ENCODE data around the gene GPR55. TPM values are rescaled to one million over a fixed set of nuclear protein-coding genes. Genes with fewer than 3 reads are reported as not detected.

The GPR55 gene
- polyA plus RNA-seq, 4 donors, result 0.22 to 1.6 (median 0.56) TPM

DNA sequence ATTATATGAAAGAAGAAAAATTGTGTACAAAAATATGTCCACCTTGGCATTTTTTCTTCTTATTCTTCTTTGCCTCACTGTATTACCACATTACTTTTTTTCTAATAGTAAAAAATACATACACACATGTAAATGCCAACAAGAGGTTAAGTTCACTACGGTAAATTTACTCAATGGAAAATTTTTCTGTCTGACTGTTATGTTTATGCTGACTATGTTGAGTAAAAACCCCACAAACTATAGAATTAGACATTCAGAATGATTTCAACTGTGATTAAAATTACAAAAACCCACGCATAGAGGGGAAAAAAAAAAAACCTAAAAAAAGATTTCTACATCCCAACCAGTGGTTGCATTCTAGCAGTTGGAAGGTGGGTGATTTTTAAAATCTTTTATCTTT, 5.4 kb downstream of the GPR55 start:
- H3K36me3 ChIP-seq (ENCODE audit: control insufficient read depth in 3 of 3, insufficient read depth in 2 of 3, low read depth in 1 of 3, low read length in 3 of 3), result no peaks in the 10 kb centered on the region
- no peak for FAIRE-seq
- H3K4me1 ChIP-seq (ENCODE audit: control insufficient read depth in 3 of 3, insufficient read depth in 2 of 3, low read depth in 1 of 3, low read length in 2 of 3), result no peaks in the 10 kb centered on the region
- peaks cover 0 to 8% (median 0%) of the 10 kb centered on the region in 3 donors for H3K27me3 ChIP-seq (ENCODE audit: control insufficient read depth in 3 of 3, insufficient read depth in 3 of 3, low read length in 3 of 3)
- no peak overlapping the region for H3K4me3 ChIP-seq (ENCODE audit: low read depth in 1 of 3, low read length in 3 of 3)
- 51 to 63% (median 57%) methylated on average over 2 of the region's 2 CpGs for WGBS, 3 donors
- DNase-seq, result no peak
- H3K27ac ChIP-seq (ENCODE audit: low read depth in 1 of 3, low read length in 2 of 3), result no peak overlapping the region
- H3K9me3 ChIP-seq (ENCODE audit: control insufficient read depth in 2 of 2, insufficient read depth in 1 of 2, low read depth in 1 of 2, low read length in 1 of 2), result no peaks in the 10 kb centered on the region

GRCh38 chr2:230919240-230919639, 5.8 kb downstream of the GPR55 start:
- 61 to 76% (median 63%) methylated on average over 2 of the region's 2 CpGs for WGBS, 3 donors

GRCh38 chr2:230916218-230916617, 8.8 kb downstream of the GPR55 start:
- Histone ChIP-seq H3K4me1 (ENCODE audit: control insufficient read depth in 3 of 3, insufficient read depth in 2 of 3, low read depth in 1 of 3, low read length in 2 of 3) (no peaks in the 10 kb centered on the region), H3K36me3 (ENCODE audit: control insufficient read depth in 3 of 3, insufficient read depth in 2 of 3, low read depth in 1 of 3, low read length in 3 of 3) (no peaks in the 10 kb centered on the region), H3K4me3 (ENCODE audit: low read depth in 1 of 3, low read length in 3 of 3) (no peak overlapping the region), H3K9me3 (ENCODE audit: control insufficient read depth in 2 of 2, insufficient read depth in 1 of 2, low read depth in 1 of 2, low read length in 1 of 2) (no peaks in the 10 kb centered on the region), H3K27me3 (ENCODE audit: control insufficient read depth in 3 of 3, insufficient read depth in 3 of 3, low read length in 3 of 3) (peaks cover 0 to 4% (median 0%) of the 10 kb centered on the region in 3 donors), H3K27ac (ENCODE audit: low read depth in 1 of 3, low read length in 2 of 3) (no peak overlapping the region)
- no peak for FAIRE-seq
- WGBS, 3 donors, result 72 to 80% (median 78%) methylated on average over 7 of the region's 7 CpGs
- no peak for DNase-seq

More at GRCh38 chr2:230919240-230919639, 5.8 kb downstream of the GPR55 start:
- Histone ChIP-seq H3K4me3 (ENCODE audit: low read depth in 1 of 3, low read length in 3 of 3) (no peak overlapping the region), H3K27ac (ENCODE audit: low read depth in 1 of 3, low read length in 2 of 3) (no peak overlapping the region), H3K9me3 (ENCODE audit: control insufficient read depth in 2 of 2, insufficient read depth in 1 of 2, low read depth in 1 of 2, low read length in 1 of 2) (no peaks in the 10 kb centered on the region), H3K27me3 (ENCODE audit: control insufficient read depth in 3 of 3, insufficient read depth in 3 of 3, low read length in 3 of 3) (peaks cover 0 to 5% (median 0%) of the 10 kb centered on the region in 3 donors), H3K36me3 (ENCODE audit: control insufficient read depth in 3 of 3, insufficient read depth in 2 of 3, low read depth in 1 of 3, low read length in 3 of 3) (no peaks in the 10 kb centered on the region), H3K4me1 (ENCODE audit: control insufficient read depth in 3 of 3, insufficient read depth in 2 of 3, low read depth in 1 of 3, low read length in 2 of 3) (no peaks in the 10 kb centered on the region)
- DNase-seq (no peak), FAIRE-seq (no peak)

GRCh38 chr2:230915319-230915718, 9.7 kb downstream of the GPR55 start:
- WGBS, 3 donors, result 51 to 66% (median 53%) methylated on average over 6 of the region's 6 CpGs
- Histone ChIP-seq H3K36me3 (ENCODE audit: control insufficient read depth in 3 of 3, insufficient read depth in 2 of 3, low read depth in 1 of 3, low read length in 3 of 3) (no peaks in the 10 kb centered on the region), H3K4me1 (ENCODE audit: control insufficient read depth in 3 of 3, insufficient read depth in 2 of 3, low read depth in 1 of 3, low read length in 2 of 3) (no peaks in the 10 kb centered on the region), H3K27ac (ENCODE audit: low read depth in 1 of 3, low read length in 2 of 3) (no peak overlapping the region), H3K9me3 (ENCODE audit: control insufficient read depth in 2 of 2, insufficient read depth in 1 of 2, low read depth in 1 of 2, low read length in 1 of 2) (no peaks in the 10 kb centered on the region), H3K27me3 (ENCODE audit: control insufficient read depth in 3 of 3, insufficient read depth in 3 of 3, low read length in 3 of 3) (peaks cover 0 to 4% (median 0%) of the 10 kb centered on the region in 3 donors), H3K4me3 (ENCODE audit: low read depth in 1 of 3, low read length in 3 of 3) (no peak overlapping the region)
- FAIRE-seq (no peak), DNase-seq (no peak)

GRCh38 chr2:230914886-230915285, 10.2 kb downstream of the GPR55 start:
- DNase-seq (no peak), FAIRE-seq (no peak)
- Histone ChIP-seq H3K4me1 (ENCODE audit: control insufficient read depth in 3 of 3, insufficient read depth in 2 of 3, low read depth in 1 of 3, low read length in 2 of 3) (no peaks in the 10 kb centered on the region), H3K36me3 (ENCODE audit: control insufficient read depth in 3 of 3, insufficient read depth in 2 of 3, low read depth in 1 of 3, low read length in 3 of 3) (no peaks in the 10 kb centered on the region), H3K27ac (ENCODE audit: low read depth in 1 of 3, low read length in 2 of 3) (no peak overlapping the region), H3K9me3 (ENCODE audit: control insufficient read depth in 2 of 2, insufficient read depth in 1 of 2, low read depth in 1 of 2, low read length in 1 of 2) (no peaks in the 10 kb centered on the region), H3K27me3 (ENCODE audit: control insufficient read depth in 3 of 3, insufficient read depth in 3 of 3, low read length in 3 of 3) (peaks cover 0 to 4% (median 0%) of the 10 kb centered on the region in 3 donors), H3K4me3 (ENCODE audit: low read depth in 1 of 3, low read length in 3 of 3) (no peak overlapping the region)
- 71 to 90% (median 72%) methylated on average over 3 of the region's 3 CpGs for WGBS, 3 donors

GRCh38 chr2:230913406-230914143, 11.5 kb downstream of the GPR55 start:
- 62 to 83% (median 66%) methylated on average over 5 of the region's 5 CpGs for WGBS, 3 donors
- H3K4me3 ChIP-seq (ENCODE audit: low read depth in 1 of 3, low read length in 3 of 3), result no peak overlapping the region
- H3K4me1 ChIP-seq (ENCODE audit: control insufficient read depth in 3 of 3, insufficient read depth in 2 of 3, low read depth in 1 of 3, low read length in 2 of 3), result no peaks in the 10 kb centered on the region
- H3K9me3 ChIP-seq (ENCODE audit: control insufficient read depth in 2 of 2, insufficient read depth in 1 of 2, low read depth in 1 of 2, low read length in 1 of 2), result no peaks in the 10 kb centered on the region
- H3K36me3 ChIP-seq (ENCODE audit: control insufficient read depth in 3 of 3, insufficient read depth in 2 of 3, low read depth in 1 of 3, low read length in 3 of 3), result no peaks in the 10 kb centered on the region
- peak; percentile 53 to 67 for DNase-seq
- H3K27me3 ChIP-seq (ENCODE audit: control insufficient read depth in 3 of 3, insufficient read depth in 3 of 3, low read length in 3 of 3), result peaks cover 0 to 6% (median 0%) of the 10 kb centered on the region in 3 donors
- H3K27ac ChIP-seq (ENCODE audit: low read depth in 1 of 3, low read length in 2 of 3), result no peak overlapping the region
- no peak for FAIRE-seq

DNA sequence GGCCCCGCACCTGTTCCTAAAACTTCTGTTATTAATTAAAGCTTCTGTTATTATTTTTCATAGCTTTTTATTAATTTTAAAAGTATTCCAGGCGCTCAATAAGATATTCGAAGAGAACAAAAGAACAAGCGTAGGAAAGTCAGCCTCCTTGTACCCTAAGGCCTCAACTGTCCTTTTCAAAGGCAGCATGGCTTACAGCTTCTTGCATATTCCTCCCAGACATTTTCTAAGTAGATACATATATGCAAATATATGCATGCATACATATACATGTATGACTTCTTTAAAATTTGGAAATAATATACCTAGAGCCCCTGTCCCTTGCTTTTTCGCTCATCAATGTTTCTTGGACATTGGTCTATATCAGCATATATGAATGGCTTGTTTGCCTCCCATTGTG, 12.3 kb downstream of the GPR55 start:
- Histone ChIP-seq H3K27ac (ENCODE audit: low read depth in 1 of 3, low read length in 2 of 3) (no peak overlapping the region), H3K9me3 (ENCODE audit: control insufficient read depth in 2 of 2, insufficient read depth in 1 of 2, low read depth in 1 of 2, low read length in 1 of 2) (no peaks in the 10 kb centered on the region), H3K27me3 (ENCODE audit: control insufficient read depth in 3 of 3, insufficient read depth in 3 of 3, low read length in 3 of 3) (peaks cover 0 to 6% (median 0%) of the 10 kb centered on the region in 3 donors), H3K36me3 (ENCODE audit: control insufficient read depth in 3 of 3, insufficient read depth in 2 of 3, low read depth in 1 of 3, low read length in 3 of 3) (no peaks in the 10 kb centered on the region), H3K4me3 (ENCODE audit: low read depth in 1 of 3, low read length in 3 of 3) (no peak overlapping the region), H3K4me1 (ENCODE audit: control insufficient read depth in 3 of 3, insufficient read depth in 2 of 3, low read depth in 1 of 3, low read length in 2 of 3) (no peaks in the 10 kb centered on the region)
- FAIRE-seq (no peak), DNase-seq (no peak)
- 83 to 92% (median 92%) methylated on average over 5 of the region's 5 CpGs for WGBS, 3 donors

GRCh38 chr2:230912046-230912445, 13.0 kb downstream of the GPR55 start:
- Histone ChIP-seq H3K9me3 (ENCODE audit: control insufficient read depth in 2 of 2, insufficient read depth in 1 of 2, low read depth in 1 of 2, low read length in 1 of 2) (no peaks in the 10 kb centered on the region), H3K4me3 (ENCODE audit: low read depth in 1 of 3, low read length in 3 of 3) (no peak overlapping the region), H3K27me3 (ENCODE audit: control insufficient read depth in 3 of 3, insufficient read depth in 3 of 3, low read length in 3 of 3) (peaks cover 0 to 2% (median 0%) of the 10 kb centered on the region in 3 donors), H3K4me1 (ENCODE audit: control insufficient read depth in 3 of 3, insufficient read depth in 2 of 3, low read depth in 1 of 3, low read length in 2 of 3) (no peaks in the 10 kb centered on the region), H3K36me3 (ENCODE audit: control insufficient read depth in 3 of 3, insufficient read depth in 2 of 3, low read depth in 1 of 3, low read length in 3 of 3) (no peaks in the 10 kb centered on the region), H3K27ac (ENCODE audit: low read depth in 1 of 3, low read length in 2 of 3) (no peak overlapping the region)
- FAIRE-seq (no peak), DNase-seq (no peak)
- 73 to 92% (median 85%) methylated on average over 5 of the region's 5 CpGs for WGBS, 3 donors
